Testis (tissue), 3 donors: Measurements from ENCODE around the gene ASXL3. TPM values are rescaled to one million over a fixed set of nuclear protein-coding genes. Genes with fewer than 3 reads are reported as not detected.

Experiments
- DNase-seq: peaks from one replicate; pipeline ENCODE4 v3.0.0-alpha.2; 2019
- H3K27ac ChIP-seq, 2 donors: fragments of 200-600 bp; sonication (generic); one replicate each; pipeline ENCODE4 v1.5.1; 2019
- H3K27me3 ChIP-seq: fragments of 200-600 bp; sonication (generic); one replicate; pipeline ENCODE4 v1.5.1; 2019
- H3K36me3 ChIP-seq: fragments of 200-600 bp; sonication (generic); one replicate; pipeline ENCODE4 v1.5.1; 2017; ENCODE audit warnings: low read depth; ENCODE audit errors: missing control alignments
- H3K4me1 ChIP-seq: fragments of 200-600 bp; sonication (generic); one replicate; pipeline ENCODE4 v1.5.1; 2019
- H3K4me3 ChIP-seq, 2 donors: fragments of 200-600 bp; sonication (generic); one replicate each; pipeline ENCODE4 v1.5.1; 2017 to 2019
- H3K9me3 ChIP-seq: fragments of 200-600 bp; sonication (generic); one replicate; pipeline ENCODE4 v1.5.1; 2017
- CTCF ChIP-seq, 3 experiments: fragments of 450-650 bp in 2 of 3; fragments of 200-600 bp in 1 of 3; sonication (generic) in 1 of 3; IDR thresholded peaks; one replicate each; pipeline ENCODE4 v1.5.1; 2016 to 2019; ENCODE audit warnings: antibody characterized with exemption in 3 of 3, mild to moderate bottlenecking in 2 of 3, moderate library complexity in 1 of 3
- POLR2A ChIP-seq: fragments of 450-650 bp; IDR thresholded peaks from one replicate; pipeline ENCODE4 v1.6.1; 2017; ENCODE audit warnings: antibody characterized with exemption, mild to moderate bottlenecking, moderate library complexity
- WGBS, 2 donors: methylation state at CpG; one replicate each; pipeline ENCODE4 v1.1.5; 2018; 5-methylcytosine and 5-hydroxymethylcytosine counted together
- intact Hi-C: fragments of 100-400 bp; cut with DNase I; formaldehyde crosslinking; loops from one replicate; pipeline ENCODE4 v1.15.1; 2023; ENCODE audit warnings: low total_unique reads
- polyA plus RNA-seq: library from polyadenylated mRNA; stranded (reverse); fragments of 350-450 nt; fragmentation: Illumina TruSeq; extraction: RNeasy Lipid Tissue Mini Kit (QIAGEN cat#74804); gene quantifications from one replicate; pipeline ENCODE4 v1.2.3, GENCODE V29; 2014; ENCODE audit warnings: low read depth, low replicate concordance; ENCODE audit not compliant: insufficient read depth
- total RNA-seq, 2 donors: library from RNA; depleted of rRNA; stranded (reverse); fragments of >200 nt; gene quantifications; one replicate each; pipeline ENCODE4 v1.2.3, GENCODE V29; 2016

ASXL3 gene
- total and polyA plus RNA-seq, 3 donors from 2014 or later = 15.4 to 18.0 (median 15.7) TPM

GRCh38 chr18:33656889-33657448 is 79.0 kb downstream of the ASXL3 start:
- H3K27me3 ChIP-seq = no peaks in the 10 kb centered on the region
- no peaks in the 10 kb centered on the region for H3K4me1 ChIP-seq
- no peaks in the 10 kb centered on the region for H3K9me3 ChIP-seq
- no peak for TF ChIP-seq POLR2A
- no peak for TF ChIP-seq CTCF (IDR thresholded peaks at IDR 0.05)
- intact Hi-C loops = no loop called here
- no peak overlapping the region for H3K27ac ChIP-seq
- DNase-seq = no peak
- H3K36me3 ChIP-seq = no peaks in the 10 kb centered on the region
- 45 to 77% methylated on average over 2 of the region's 2 CpGs for WGBS, 2 donors
- no peak overlapping the region for H3K4me3 ChIP-seq

DNA sequence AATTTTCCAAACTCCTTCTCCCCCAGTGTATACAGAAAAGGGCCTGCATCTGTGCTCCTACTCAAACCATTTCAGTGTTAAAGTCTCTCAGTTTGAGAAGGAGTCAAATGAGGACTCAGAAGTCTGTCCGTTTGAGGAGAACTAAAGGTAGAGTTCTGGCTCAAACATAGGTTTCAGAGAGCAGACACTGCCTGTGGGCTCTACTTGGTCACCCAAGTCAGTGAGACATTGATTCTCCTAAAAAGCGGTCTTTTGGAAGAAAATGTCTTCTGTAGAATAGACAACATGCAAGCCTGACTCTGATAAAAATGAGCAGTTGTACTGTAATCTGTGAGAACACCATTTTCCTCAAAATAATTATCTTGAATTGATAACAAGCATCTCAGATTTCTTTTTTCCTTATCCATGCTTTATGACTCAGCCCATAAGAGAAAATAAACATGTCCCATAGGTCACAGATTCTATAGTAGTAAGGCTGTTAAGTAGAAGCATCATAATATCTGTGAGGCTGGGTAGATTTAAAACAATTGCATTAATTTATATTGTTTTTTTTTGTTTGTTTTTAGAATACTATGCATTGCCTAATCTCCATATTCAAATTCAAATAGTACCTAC is 82.8 kb downstream of the ASXL3 start:
- Histone ChIP-seq H3K36me3 (no peaks in the 10 kb centered on the region), H3K4me3 (no peak overlapping the region), H3K9me3 (no peaks in the 10 kb centered on the region), H3K27ac (no peak overlapping the region), H3K4me1 (no peaks in the 10 kb centered on the region), H3K27me3 (no peaks in the 10 kb centered on the region)
- intact Hi-C loops = no loop called here
- DNase-seq = no peak
- no peak for TF ChIP-seq CTCF (IDR thresholded peaks at IDR 0.05)
- TF ChIP-seq POLR2A = no peak
- 77 to 92% methylated on average over 2 of the region's 2 CpGs for WGBS, 2 donors

GRCh38 chr18:33664241-33664874 is 86.3 kb downstream of the ASXL3 start:
- Histone ChIP-seq H3K27me3 (no peaks in the 10 kb centered on the region), H3K27ac (no peak overlapping the region), H3K36me3 (no peaks in the 10 kb centered on the region), H3K9me3 (no peaks in the 10 kb centered on the region), H3K4me1 (no peaks in the 10 kb centered on the region), H3K4me3 (no peak overlapping the region)
- intact Hi-C loops = no loop called here
- TF ChIP-seq CTCF (IDR thresholded peaks at IDR 0.05) (no peak), POLR2A (no peak)
- no peak for DNase-seq
- WGBS, 2 donors = 74 to 83% methylated on average over 4 of the region's 4 CpGs

- TF ChIP-seq POLR2A (no peak), CTCF (IDR thresholded peaks at IDR 0.05) (no peak)
- WGBS, 2 donors = 87 to 92% methylated on average over 3 of the region's 3 CpGs
- Histone ChIP-seq H3K27me3 (no peaks in the 10 kb centered on the region), H3K27ac (no peak overlapping the region), H3K4me1 (no peaks in the 10 kb centered on the region), H3K4me3 (no peak overlapping the region), H3K36me3 (no peaks in the 10 kb centered on the region), H3K9me3 (no peaks in the 10 kb centered on the region)
- intact Hi-C loops = no loop called here
- DNase-seq = no peak
Measured at GRCh38 chr18:33665187-33665586, 87.2 kb downstream of the ASXL3 start.
